ENCODE measurements around the gene DNAJB6.

DNA sequence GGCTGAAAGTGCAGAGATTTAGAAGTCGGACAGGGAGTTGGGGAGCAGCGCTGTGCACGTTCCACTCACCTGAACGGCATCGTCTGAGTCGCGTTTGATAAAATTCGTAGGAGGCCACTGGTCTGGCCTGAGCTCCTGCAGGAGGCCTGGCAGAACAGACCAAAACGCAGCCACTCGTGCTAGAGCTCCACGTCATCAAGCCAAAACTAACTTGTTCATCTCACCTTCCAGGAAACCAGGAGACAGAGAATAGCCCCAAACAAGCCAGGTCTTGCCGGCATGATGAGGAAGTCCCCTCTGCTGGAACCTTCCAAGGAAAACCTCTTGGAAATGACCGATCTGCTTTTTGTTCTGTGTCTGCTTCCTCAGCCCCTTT, 43.4 kb upstream of the DNAJB6 start:
- TF ChIP-seq, protein P1, sequence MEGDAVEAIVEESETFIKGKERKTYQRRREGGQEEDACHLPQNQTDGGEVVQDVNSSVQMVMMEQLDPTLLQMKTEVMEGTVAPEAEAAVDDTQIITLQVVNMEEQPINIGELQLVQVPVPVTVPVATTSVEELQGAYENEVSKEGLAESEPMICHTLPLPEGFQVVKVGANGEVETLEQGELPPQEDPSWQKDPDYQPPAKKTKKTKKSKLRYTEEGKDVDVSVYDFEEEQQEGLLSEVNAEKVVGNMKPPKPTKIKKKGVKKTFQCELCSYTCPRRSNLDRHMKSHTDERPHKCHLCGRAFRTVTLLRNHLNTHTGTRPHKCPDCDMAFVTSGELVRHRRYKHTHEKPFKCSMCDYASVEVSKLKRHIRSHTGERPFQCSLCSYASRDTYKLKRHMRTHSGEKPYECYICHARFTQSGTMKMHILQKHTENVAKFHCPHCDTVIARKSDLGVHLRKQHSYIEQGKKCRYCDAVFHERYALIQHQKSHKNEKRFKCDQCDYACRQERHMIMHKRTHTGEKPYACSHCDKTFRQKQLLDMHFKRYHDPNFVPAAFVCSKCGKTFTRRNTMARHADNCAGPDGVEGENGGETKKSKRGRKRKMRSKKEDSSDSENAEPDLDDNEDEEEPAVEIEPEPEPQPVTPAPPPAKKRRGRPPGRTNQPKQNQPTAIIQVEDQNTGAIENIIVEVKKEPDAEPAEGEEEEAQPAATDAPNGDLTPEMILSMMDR (IDR thresholded peaks at IDR 0.05; ENCODE audit: extremely low read depth in 1 of 2, insufficient read depth in 1 of 2, low read depth in 1 of 2, low read length in 2 of 2) = no peak
- no peak for TF ChIP-seq POLR2A (IDR thresholded peaks at IDR 0.05; ENCODE audit: low read depth, low read length)
